ENCODE results near the gene TRIM38.
"Not testable (repeated sequence)": the region's sequence is repeated elsewhere in the genome, so short reads cannot be mapped to it uniquely, and the experiment has no call there.

Gene TRIM38

GRCh38 chr6:26003102-26003694 lies 40.6 kb downstream of the TRIM38 start:
- DNase-seq (ENCODE audit: insufficient read length, low spot score): no peak
- FAIRE-seq: peak; percentile 44

- DNase-seq (ENCODE audit: insufficient read length, low spot score) (no peak), FAIRE-seq (no peak)
These were observed 43.7 kb downstream of the TRIM38 start for GRCh38 chr6:26006086-26006939.

- not testable (repeated sequence) for FAIRE-seq; DNase-seq (ENCODE audit: insufficient read length, low spot score)
These were observed 44.3 kb downstream of the TRIM38 start for GRCh38 chr6:26006940-26007305.

GRCh38 chr6:26008470-26008869 lies 45.9 kb downstream of the TRIM38 start:
- FAIRE-seq (no peak), DNase-seq (ENCODE audit: insufficient read length, low spot score) (no peak)

DNA sequence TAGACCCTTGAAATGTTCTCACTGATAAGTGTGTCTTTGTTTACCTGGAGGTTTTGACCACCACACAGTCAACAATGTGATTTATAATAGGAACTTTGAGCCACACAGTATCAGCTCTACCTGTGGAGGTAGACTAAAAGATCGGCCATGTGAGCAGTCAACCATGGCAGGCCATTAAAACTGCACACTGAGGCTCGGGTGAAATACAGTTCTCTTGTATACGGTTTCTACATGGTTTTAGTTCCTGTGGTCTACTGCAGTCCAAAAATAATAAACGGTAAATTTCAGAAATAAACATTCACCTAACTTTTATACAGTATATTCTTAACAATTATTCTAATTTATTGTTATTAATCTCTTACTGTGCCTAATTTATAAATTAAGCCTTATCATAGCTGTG lies 47.2 kb downstream of the TRIM38 start:
- DNase-seq (ENCODE audit: insufficient read length, low spot score) (no peak), FAIRE-seq (no peak)

DNA sequence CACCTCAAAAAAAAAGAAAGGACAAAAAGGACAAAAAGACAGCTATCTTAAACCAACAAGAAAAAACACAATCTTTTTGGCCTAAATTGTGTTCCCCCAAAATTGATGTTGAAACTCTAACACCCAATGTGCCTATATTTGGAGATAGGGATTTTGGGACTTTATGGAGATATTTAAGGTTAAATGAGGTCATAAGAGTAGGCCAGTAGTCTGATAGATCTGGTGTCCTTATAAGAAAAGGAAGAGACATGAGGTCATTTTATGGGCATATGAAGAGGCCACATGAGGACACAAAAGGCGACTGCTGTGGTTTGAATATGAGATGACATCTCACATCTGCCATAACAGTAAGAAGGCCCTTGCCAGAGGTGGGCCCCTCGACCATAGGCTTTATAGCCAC lies 49.5 kb downstream of the TRIM38 start:
- DNase-seq (ENCODE audit: insufficient read length, low spot score) (no peak), FAIRE-seq (no peak)

- not testable (repeated sequence) for DNase-seq (ENCODE audit: insufficient read length, low spot score); FAIRE-seq
These were observed 51.8 kb downstream of the TRIM38 start for GRCh38 chr6:26014386-26014785.

DNA sequence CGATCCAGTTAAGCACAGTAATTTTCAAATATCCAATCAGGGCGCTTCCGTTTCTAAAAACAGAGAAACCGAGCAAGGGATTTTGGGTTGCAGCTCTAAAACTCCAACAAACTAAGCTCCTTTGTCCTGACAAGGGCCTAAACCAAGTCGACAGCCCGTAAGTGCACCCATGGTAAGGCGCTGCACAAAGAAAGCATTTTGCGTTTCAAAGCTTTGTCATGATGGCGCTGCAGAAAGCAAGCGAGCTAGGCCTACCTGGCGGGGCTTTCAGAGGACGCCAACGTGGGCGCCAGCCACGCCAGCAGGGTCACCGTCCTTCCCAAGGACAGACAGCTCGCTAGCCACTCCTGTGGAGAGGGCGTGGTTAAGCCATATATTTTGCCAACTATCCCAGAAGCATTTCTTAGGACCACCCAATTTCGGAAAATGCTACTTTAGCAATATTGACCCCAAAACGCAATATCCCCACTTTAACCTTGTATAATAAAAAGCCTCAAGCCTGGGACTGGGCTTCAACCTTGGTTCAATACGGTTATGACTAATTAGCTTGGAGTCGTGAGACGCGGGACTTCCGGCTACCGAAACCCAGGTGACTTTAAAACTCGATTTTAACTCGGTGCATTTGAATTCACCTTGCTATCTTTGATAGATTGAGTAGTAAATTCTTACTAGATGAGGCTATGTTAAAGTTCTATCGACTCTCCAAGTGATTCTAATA lies 53.8 kb downstream of the TRIM38 start:
- DNase-seq (ENCODE audit: insufficient read length, low spot score): no peak
- no peak for FAIRE-seq

DNA sequence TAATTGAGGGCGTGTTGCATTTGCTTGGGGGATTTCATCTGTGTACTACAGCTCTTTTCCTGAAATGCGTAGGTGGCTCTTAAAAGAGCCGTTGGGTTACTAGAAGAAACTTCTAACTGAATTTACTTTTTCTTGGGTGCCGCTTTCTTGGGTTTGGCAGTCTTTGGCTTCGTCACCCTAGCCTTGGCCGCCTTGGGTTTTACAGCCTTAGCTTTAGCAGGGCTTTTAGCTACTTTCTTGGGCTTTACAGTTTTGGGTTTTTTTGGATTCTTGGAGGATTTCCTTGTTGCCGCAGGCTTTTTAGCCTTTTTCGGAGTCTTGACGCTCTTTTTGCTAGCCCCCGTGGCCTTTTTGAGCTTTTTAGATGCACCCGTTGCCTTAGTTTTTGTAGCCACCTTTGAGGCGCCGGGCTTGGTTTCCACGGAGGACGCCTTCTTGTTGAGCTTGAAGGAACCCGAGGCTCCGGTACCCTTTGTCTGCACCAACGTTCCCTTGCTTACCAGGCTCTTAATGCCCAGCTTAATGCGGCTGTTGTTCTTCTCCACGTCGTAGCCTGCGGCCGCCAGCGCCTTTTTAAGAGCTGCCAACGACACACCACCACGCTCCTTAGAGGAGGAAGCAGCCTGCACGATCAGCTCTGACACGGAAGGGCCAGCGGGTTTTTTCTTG lies 54.5 kb downstream of the TRIM38 start:
- DNase-seq (ENCODE audit: insufficient read length, low spot score) (no peak), FAIRE-seq (no peak)

GRCh38 chr6:26017632-26017966 lies 55.0 kb downstream of the TRIM38 start:
- DNase-seq (ENCODE audit: insufficient read length, low spot score): peak; percentile 72
- peak; percentile 26 for FAIRE-seq

GRCh38 chr6:26019261-26019830 lies 56.7 kb downstream of the TRIM38 start:
- FAIRE-seq (no peak), DNase-seq (ENCODE audit: insufficient read length, low spot score) (no peak)

DNA sequence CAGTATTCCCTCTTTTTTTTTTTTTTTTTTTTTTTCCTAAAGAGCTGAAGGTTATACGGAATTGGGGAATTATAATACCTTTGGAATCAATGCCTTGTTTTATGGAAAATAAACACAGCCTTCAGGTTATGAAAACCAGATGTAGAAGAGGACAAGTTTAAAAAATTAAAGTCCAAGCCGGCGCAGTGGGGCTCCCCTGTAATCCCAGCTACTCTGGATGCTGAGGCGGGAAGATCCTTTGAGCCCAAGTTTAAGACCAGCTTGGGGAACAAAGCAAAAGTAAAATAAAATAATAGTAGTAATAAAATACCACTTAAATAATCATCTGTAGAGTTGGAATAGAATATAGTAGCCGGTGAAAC lies 57.3 kb downstream of the TRIM38 start:
- no peak for DNase-seq (ENCODE audit: insufficient read length, low spot score)
- FAIRE-seq: no peak

- FAIRE-seq: peak; percentile 63
These were observed 57.9 kb downstream of the TRIM38 start for GRCh38 chr6:26020329-26021000.

GRCh38 chr6:26021001-26021349 lies 58.4 kb downstream of the TRIM38 start:
- FAIRE-seq (no peak), DNase-seq (ENCODE audit: insufficient read length, low spot score) (no peak)

More at GRCh38 chr6:26020329-26021000, 57.9 kb downstream of the TRIM38 start:
- peak; percentile 90 for DNase-seq (ENCODE audit: insufficient read length, low spot score)

GRCh38 chr6:26021350-26022131 lies 58.9 kb downstream of the TRIM38 start:
- no peak for FAIRE-seq
- DNase-seq (ENCODE audit: insufficient read length, low spot score): peak; percentile 89

DNA sequence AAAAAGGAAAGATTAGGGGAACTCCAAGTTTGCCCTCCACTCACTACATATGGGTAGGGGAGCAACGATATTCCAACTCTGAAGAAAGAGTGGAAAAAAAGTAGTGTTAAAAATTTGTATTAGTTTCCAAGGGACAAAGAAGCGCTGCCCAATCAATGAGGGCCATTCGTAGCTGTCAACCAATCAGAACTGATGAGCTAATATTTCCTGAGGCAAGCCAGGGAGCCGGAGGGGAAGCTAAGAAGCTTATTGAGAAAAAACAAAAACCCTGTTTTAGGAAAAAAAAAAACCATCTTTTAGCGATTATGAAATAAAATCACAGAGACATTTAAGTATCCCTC lies 59.5 kb downstream of the TRIM38 start:
- FAIRE-seq: no peak
- DNase-seq (ENCODE audit: insufficient read length, low spot score): no peak

GRCh38 chr6:26022737-26023136 lies 60.1 kb downstream of the TRIM38 start:
- FAIRE-seq: no peak
- DNase-seq (ENCODE audit: insufficient read length, low spot score): no peak

- DNase-seq (ENCODE audit: insufficient read length, low spot score) (no peak), FAIRE-seq (no peak)
These were observed 62.0 kb downstream of the TRIM38 start for GRCh38 chr6:26024651-26025046.

- DNase-seq (ENCODE audit: insufficient read length, low spot score) (no peak), FAIRE-seq (no peak)
These were observed 62.7 kb downstream of the TRIM38 start for GRCh38 chr6:26025047-26025893.

All from HTR-8/SVneo (cell line).